ENCODE measurements around the gene ATAD3C. TPM values are rescaled to one million over a fixed set of nuclear protein-coding genes. Genes with fewer than 3 reads are reported as not detected.

Gene ATAD3C
- total and polyA plus RNA-seq, 2 experiments from 2014 or later, result 0.45 to 1.3 TPM

GRCh38 chr1:1400576-1401456 lies 48.7 kb upstream of the ATAD3C start:
- H3K36me3 ChIP-seq (ENCODE audit: insufficient read depth), result peaks cover 52% of the 10 kb centered on the region
- no peak for TF ChIP-seq JUNB (IDR thresholded peaks at IDR 0.05; ENCODE audit: unreplicated experiment)
- TF ChIP-seq, protein P1, sequence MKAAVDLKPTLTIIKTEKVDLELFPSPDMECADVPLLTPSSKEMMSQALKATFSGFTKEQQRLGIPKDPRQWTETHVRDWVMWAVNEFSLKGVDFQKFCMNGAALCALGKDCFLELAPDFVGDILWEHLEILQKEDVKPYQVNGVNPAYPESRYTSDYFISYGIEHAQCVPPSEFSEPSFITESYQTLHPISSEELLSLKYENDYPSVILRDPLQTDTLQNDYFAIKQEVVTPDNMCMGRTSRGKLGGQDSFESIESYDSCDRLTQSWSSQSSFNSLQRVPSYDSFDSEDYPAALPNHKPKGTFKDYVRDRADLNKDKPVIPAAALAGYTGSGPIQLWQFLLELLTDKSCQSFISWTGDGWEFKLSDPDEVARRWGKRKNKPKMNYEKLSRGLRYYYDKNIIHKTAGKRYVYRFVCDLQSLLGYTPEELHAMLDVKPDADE (IDR thresholded peaks at IDR 0.05), result no peak
- TF ChIP-seq CREB1 (CRISPR knock-in tag; IDR thresholded peaks at IDR 0.05; ENCODE audit: low read depth), result no peak
- TF ChIP-seq POLR2AphosphoS5 (IDR thresholded peaks at IDR 0.05; ENCODE audit: low read depth), result peak; percentile 57
- no peak for TF ChIP-seq CTCF (conservative IDR thresholded peaks at IDR 0.05; ENCODE audit: low read depth in 2 of 2)
- no peak for TF ChIP-seq EZH2phosphoT487 (IDR thresholded peaks at IDR 0.05; ENCODE audit: unreplicated experiment)
- no peak for TF ChIP-seq ZNF331 (CRISPR knock-in tag; IDR thresholded peaks at IDR 0.05; ENCODE audit: low read depth)
- ATAC-seq (no peak), DNase-seq (ENCODE audit: low spot score) (no peak)
- H3K27ac Mint-ChIP-seq, result no peak overlapping the region
- no peaks in the 10 kb centered on the region for H3K9me2 ChIP-seq (ENCODE audit: insufficient read depth)
- H3K27ac ChIP-seq (ENCODE audit: low read depth), result no peak overlapping the region
- peaks cover 34% of the 10 kb centered on the region for H4K20me1 ChIP-seq (replicated peaks; ENCODE audit: insufficient read depth)
- H3K4me3 Mint-ChIP-seq, result peak overlapping the region; percentile 96
- no peak overlapping the region for H2AFZ ChIP-seq
- H3K4me1 ChIP-seq (ENCODE audit: insufficient read depth), result peaks cover 16% of the 10 kb centered on the region; the same call in 1 of the 2 replicates
- peaks cover 55% of the 10 kb centered on the region for H3K79me2 ChIP-seq (replicated peaks; ENCODE audit: insufficient read depth)
- peak overlapping the region; percentile 95 for H3K4me2 ChIP-seq
- H3K4me1 Mint-ChIP-seq, result peaks cover 32% of the 10 kb centered on the region
- peaks cover 80% of the 10 kb centered on the region for H3K36me3 Mint-ChIP-seq (ENCODE audit: low read depth)
- H3K27me3 ChIP-seq (ENCODE audit: insufficient read depth), result no peaks in the 10 kb centered on the region
- peak overlapping the region; percentile 97; the same call in 1 of the 2 replicates for H3K4me3 ChIP-seq
- peaks cover 70% of the 10 kb centered on the region for H3F3A ChIP-seq (replicated peaks; ENCODE audit: low read depth)
- H3K27me3 Mint-ChIP-seq (ENCODE audit: insufficient read depth, low read depth, poor library complexity), result peaks cover 28% of the 10 kb centered on the region
- H3K9me3 Mint-ChIP-seq, result no peaks in the 10 kb centered on the region; the same call in 2 of the 3 replicates

DNA sequence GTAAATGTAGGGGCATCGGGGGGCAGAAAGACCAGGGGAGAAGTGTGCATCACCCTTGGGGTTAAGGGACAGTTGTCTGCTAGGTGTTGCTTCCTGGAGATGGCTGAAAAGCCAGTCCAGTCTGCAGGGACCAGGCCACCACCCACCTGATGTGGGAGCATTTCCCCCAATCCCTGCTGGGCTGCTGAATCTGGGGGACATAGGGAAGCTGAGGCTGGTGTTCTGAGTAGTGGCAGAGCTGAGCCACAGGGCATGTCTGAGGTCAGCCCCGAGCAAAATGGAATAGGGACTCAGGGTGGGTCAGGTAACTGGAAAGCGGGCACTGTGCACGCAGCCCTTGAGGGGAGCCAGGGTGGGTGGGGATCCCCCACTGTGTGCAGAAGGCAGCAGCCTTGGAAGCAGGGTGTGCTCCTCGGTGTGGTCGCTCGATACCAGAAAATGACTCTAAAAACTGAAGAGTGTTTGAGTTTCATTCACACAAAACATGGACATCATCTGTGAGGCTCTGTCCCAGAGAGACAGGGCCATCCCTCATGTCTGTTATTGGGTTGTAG lies 48.0 kb upstream of the ATAD3C start:
- Histone ChIP-seq H3K27ac (ENCODE audit: low read depth) (no peak overlapping the region), H3F3A (replicated peaks; ENCODE audit: low read depth) (peaks cover 75% of the 10 kb centered on the region), H3K4me1 (ENCODE audit: insufficient read depth) (peaks cover 21% of the 10 kb centered on the region), H3K27me3 (ENCODE audit: insufficient read depth) (no peaks in the 10 kb centered on the region), H4K20me1 (replicated peaks; ENCODE audit: insufficient read depth) (peaks cover 34% of the 10 kb centered on the region), H3K4me3 (no peak overlapping the region), H3K79me2 (replicated peaks; ENCODE audit: insufficient read depth) (peaks cover 57% of the 10 kb centered on the region), H3K4me2 (no peak overlapping the region), H2AFZ (no peak overlapping the region), H3K9me2 (ENCODE audit: insufficient read depth) (no peaks in the 10 kb centered on the region), H3K36me3 (ENCODE audit: insufficient read depth) (peaks cover 54% of the 10 kb centered on the region)
- Mint-ChIP-seq H3K27me3 (ENCODE audit: insufficient read depth, low read depth, poor library complexity) (peaks cover 32% of the 10 kb centered on the region), H3K9me3 (no peaks in the 10 kb centered on the region; the same call in 2 of the 3 replicates), H3K4me3 (peak overlapping the region; percentile 96), H3K4me1 (peaks cover 35% of the 10 kb centered on the region), H3K36me3 (ENCODE audit: low read depth) (peaks cover 86% of the 10 kb centered on the region), H3K27ac (no peak overlapping the region)
- DNase-seq (ENCODE audit: low spot score) (no peak), ATAC-seq (no peak)
- TF ChIP-seq ZNF462 (CRISPR knock-in tag; IDR thresholded peaks at IDR 0.05) (no peak), ZNF331 (CRISPR knock-in tag; IDR thresholded peaks at IDR 0.05; ENCODE audit: low read depth) (no peak), NANOG (IDR thresholded peaks at IDR 0.05; ENCODE audit: borderline replicate concordance) (no peak)

Measured in GM23338 (cell line).